Measurements from ENCODE around the gene NOS1AP.

GRCh38 chr1:162065016-162065415 lies 4.5 kb upstream of the NOS1AP start:
- no peak for TF ChIP-seq CTCF (conservative IDR thresholded peaks at IDR 0.05 in 1 of 2, IDR thresholded peaks at IDR 0.05 in 1 of 2; ENCODE audit: extremely low read depth in 1 of 2, insufficient read depth in 1 of 2, low read depth in 1 of 2, low read length in 2 of 2)
- TF ChIP-seq EZH2 (IDR thresholded peaks at IDR 0.05; ENCODE audit: borderline replicate concordance, low read length): no peak
